Adipocyte (in vitro differentiated cells): ENCODE measurements around the gene MEX3D.

Experiments used
- DNase-seq: peaks from one replicate; pipeline ENCODE4 v3.0.0-alpha.2; 2015; ENCODE audit warnings: low read depth
- H3K27me3 ChIP-seq: replicated peaks from 2 replicates; pipeline ENCODE4 v1.7.0; 2013; ENCODE audit warnings: mild to moderate bottlenecking, low read length, moderate library complexity; ENCODE audit not compliant: control insufficient read depth, insufficient read depth
- H3K36me3 ChIP-seq: 2 replicates; pipeline ENCODE4 v1.7.0; 2013; ENCODE audit warnings: low read length, mild to moderate bottlenecking, moderate library complexity; ENCODE audit not compliant: control insufficient read depth, insufficient read depth, severe bottlenecking
- H3K4me1 ChIP-seq: 2 replicates; pipeline ENCODE4 v1.7.0; 2013; ENCODE audit warnings: mild to moderate bottlenecking, low read length, moderate library complexity; ENCODE audit not compliant: control insufficient read depth, insufficient read depth
- H3K4me3 ChIP-seq: 2 replicates; pipeline ENCODE4 v1.7.0; 2013; ENCODE audit warnings: mild to moderate bottlenecking, low read length, moderate library complexity
- H3K9ac ChIP-seq: 2 replicates; pipeline ENCODE4 v1.7.0; 2013; ENCODE audit warnings: mild to moderate bottlenecking, low read length, moderate library complexity
- H3K9me3 ChIP-seq: 2 replicates; pipeline ENCODE4 v1.7.0; 2013; ENCODE audit warnings: mild to moderate bottlenecking, low read length, moderate library complexity; ENCODE audit not compliant: control insufficient read depth

MEX3D gene

DNA sequence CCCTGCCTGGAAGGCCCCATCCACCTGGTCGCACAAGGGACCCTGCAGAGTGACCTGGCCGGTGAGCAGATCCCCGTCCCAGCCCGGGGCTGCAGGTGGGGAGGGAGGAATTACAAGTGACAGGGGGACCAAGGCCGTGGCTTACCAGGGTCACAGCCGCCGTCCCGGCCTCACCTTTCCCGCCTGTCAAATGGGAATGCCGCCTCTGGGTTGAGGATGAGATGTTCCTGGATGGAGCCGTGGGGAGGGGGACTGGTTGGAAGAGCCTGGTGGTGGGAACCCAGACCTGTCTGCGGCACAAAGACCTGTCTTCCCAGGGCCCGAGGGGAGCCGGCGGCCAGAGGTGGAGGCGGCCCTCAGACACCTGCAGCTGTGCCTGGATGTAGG is 38.7 kb downstream of the MEX3D start:
- no peak overlapping the region for H3K4me3 ChIP-seq
- H3K9ac ChIP-seq: no peak overlapping the region
- no peaks in the 10 kb centered on the region for H3K9me3 ChIP-seq
- H3K36me3 ChIP-seq: no peaks in the 10 kb centered on the region
- H3K4me1 ChIP-seq: no peaks in the 10 kb centered on the region
- peaks cover 19% of the 10 kb centered on the region for H3K27me3 ChIP-seq
- DNase-seq: no peak

DNA sequence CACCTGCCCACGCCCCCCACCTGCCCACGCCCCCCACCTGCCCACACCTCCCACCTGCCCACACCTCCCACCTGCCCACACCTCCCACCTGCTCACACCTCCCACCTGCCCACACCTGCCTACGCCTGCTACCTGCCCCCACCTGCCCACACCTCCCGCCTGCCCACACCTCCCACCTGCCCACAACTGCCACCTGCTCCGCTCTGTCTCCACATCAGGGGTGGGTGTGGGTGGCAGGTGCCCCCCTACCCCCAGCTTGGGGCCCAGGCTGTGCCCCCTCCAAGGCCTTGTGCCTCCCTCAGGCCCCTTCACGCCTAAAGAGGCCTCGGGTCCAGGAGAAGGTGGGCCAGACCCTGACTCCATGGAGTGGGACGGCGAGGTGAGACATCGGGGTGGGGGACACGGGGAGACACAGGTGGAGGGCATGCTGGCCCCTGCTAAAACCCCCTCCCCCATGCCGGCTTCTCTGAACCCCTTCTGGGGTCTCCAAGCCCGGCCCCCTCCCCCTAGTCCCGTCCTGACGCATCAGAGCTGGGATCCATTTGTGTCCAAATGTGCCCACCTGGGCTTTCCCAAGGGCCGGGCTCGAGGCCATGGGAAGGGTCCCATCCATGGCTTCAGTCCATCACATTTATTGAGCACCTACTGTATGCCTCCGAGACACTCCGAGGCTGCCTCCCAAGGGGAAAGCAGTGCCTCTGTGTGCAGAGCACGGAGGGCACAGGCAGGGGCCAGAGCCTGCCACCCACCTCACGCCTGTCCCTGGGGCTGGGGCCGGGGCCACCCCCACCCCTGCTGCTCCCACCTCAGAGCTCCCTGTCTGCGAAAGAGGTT is 39.3 kb downstream of the MEX3D start:
- Histone ChIP-seq H3K36me3 (no peaks in the 10 kb centered on the region), H3K4me3 (no peak overlapping the region)

DNA sequence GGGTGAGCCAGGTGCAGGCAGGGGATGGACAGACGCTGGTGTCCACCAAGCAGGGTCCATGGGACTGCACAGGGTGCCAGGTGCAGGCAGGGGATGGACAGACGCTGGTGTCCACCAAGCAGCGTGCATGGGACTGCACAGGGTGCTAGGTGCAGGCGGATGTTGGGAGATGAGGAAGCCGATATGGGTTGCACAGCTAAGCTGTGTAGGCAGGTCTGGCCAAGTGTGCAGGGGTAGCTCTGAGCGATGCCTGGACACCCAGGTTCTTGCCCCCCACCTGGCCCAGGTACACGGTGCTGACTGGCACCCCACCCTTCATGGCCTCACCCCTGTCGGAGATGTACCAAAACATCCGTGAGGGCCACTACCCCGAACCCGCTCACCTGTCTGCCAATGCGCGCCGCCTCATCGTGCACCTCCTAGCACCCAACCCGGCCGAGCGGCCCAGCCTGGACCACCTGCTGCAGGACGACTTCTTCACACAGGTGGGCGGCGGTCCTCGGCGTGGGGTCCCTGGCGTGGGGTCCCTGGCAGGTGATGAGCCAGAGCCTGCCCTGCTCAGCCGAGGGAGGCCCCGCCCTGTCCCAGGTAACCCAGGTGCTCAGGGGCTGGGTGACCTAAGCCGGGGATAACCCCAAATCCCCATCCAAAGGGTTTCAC is 40.3 kb downstream of the MEX3D start:
- Histone ChIP-seq H3K9ac (no peak overlapping the region), H3K4me1 (no peaks in the 10 kb centered on the region), H3K36me3 (no peaks in the 10 kb centered on the region), H3K27me3 (peaks cover 32% of the 10 kb centered on the region), H3K9me3 (no peaks in the 10 kb centered on the region), H3K4me3 (no peak overlapping the region)
- DNase-seq: no peak

More for the DNA sequence above, 39.3 kb downstream of the MEX3D start:
- no peaks in the 10 kb centered on the region for H3K9me3 ChIP-seq
- no peaks in the 10 kb centered on the region for H3K4me1 ChIP-seq
- H3K9ac ChIP-seq: no peak overlapping the region
- no peak for DNase-seq
- H3K27me3 ChIP-seq: peaks cover 23% of the 10 kb centered on the region

DNA sequence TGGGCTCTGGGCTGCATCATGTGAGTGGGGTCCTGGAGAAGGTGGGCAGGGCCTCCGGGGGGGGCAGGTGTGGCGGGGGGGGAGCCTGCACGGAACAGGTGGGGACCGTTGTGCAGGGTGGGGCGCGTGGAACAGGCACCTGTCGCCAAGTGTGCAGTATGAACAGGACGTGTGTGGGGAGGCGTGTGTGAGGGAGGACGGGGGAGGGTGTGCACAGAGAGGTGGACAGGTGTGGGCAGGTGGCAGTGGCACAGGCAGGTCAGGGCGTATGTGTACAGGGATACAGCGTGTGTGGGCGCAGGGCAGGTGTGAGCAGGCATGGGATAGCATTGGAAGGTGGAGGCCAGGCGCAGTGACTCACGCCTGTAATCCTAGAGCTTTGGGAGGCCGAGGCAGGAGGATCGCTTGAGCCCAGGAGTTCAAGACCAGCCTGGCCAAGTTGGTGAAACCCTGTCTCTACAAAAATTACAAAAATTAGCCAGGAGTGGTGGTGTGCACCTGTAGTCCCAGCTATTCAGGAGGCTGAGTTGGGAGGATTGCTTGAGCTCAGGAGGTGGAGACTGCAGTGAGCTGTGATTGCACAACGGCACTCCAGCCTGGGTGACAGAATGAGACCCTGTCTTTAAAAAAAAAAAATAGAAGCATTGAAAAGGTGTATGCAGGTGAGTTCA is 41.0 kb downstream of the MEX3D start:
- H3K4me1 ChIP-seq: no peaks in the 10 kb centered on the region
- no peaks in the 10 kb centered on the region for H3K36me3 ChIP-seq
- DNase-seq: no peak
- no peaks in the 10 kb centered on the region for H3K9me3 ChIP-seq
- H3K27me3 ChIP-seq: peaks cover 35% of the 10 kb centered on the region
- H3K4me3 ChIP-seq: no peak overlapping the region
- no peak overlapping the region for H3K9ac ChIP-seq

DNA sequence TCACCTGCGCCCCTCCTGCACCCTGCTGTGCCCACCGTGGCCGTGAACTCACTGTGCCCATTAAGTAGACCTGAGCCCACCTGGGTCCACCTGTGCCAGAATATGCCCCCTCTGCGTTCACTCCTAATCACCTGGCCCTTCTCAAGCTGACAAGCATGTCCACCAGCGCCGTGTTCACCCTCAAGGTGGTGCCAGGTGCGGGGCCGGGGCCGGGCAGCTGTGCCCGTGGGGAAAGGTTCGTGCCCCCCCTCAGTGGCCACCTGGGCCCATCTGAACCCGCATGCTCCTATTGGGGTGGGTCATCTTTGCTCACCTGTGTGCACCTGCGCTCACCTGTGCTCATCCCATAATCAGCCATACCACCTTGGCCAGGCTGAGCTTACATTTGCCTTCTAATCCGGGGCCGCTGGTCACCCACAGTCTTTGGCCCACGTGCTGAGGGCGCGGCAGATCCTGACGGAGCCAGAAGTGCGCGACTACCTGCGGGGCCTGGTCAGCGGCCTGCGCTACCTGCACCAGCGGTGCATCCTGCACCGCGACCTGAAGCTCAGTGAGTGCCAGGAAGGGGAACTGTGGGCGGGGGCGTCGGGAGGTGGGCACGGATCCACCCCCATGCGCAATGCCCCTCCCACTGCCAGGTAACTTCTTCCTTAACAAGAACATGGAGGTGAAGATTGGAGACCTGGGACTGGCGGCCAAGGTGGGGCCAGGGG is 41.9 kb downstream of the MEX3D start:
- Histone ChIP-seq H3K4me3 (no peak overlapping the region), H3K4me1 (no peaks in the 10 kb centered on the region), H3K9ac (no peak overlapping the region), H3K9me3 (no peaks in the 10 kb centered on the region), H3K36me3 (no peaks in the 10 kb centered on the region), H3K27me3 (peaks cover 35% of the 10 kb centered on the region)
- DNase-seq: no peak

DNA sequence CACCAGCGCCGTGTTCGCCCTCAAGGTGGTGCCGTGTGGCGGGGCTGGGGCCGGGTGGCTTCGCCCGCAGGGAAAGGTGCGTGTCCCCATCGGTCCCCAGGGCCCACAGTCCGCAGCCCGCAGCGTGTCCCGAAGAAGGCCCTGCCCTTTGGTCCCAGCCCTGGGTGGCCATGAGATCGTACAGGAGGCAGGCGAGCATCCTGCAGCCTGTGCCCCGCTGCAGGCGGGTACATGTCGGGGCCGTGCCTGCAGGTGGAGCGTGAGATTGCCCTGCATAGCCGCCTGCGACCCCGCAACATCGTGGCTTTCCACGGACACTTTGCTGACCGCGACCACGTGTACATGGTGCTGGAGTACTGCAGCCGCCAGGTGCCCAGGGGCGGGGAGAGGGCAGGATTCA is 42.8 kb downstream of the MEX3D start:
- H3K27me3 ChIP-seq: peaks cover 35% of the 10 kb centered on the region
- H3K4me1 ChIP-seq: no peaks in the 10 kb centered on the region

DNA sequence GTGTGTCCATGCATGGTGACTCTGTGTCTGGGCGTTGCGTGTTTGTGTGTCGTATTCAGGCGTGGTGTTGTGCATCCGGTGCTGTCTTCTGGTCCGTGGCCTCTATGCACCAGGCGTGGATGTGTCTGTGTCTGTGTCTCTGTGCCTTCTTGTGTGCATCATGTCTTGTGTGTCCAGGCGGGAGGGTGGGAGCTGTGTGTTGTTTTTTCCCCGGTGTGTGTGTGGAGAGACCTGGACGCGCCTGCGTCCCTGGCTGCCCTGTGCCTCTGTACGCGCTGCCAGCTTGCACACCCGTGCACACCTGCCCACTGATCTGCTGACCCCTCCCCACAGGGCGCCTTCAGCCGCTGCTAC is 43.2 kb downstream of the MEX3D start:
- peaks cover 35% of the 10 kb centered on the region for H3K27me3 ChIP-seq
- no peak overlapping the region for H3K4me3 ChIP-seq
- no peaks in the 10 kb centered on the region for H3K4me1 ChIP-seq
- H3K36me3 ChIP-seq: no peaks in the 10 kb centered on the region
- H3K9me3 ChIP-seq: no peaks in the 10 kb centered on the region
- no peak for DNase-seq
- no peak overlapping the region for H3K9ac ChIP-seq

More for the DNA sequence above, 42.8 kb downstream of the MEX3D start:
- DNase-seq: no peak
- Histone ChIP-seq H3K9ac (no peak overlapping the region), H3K9me3 (no peaks in the 10 kb centered on the region), H3K36me3 (no peaks in the 10 kb centered on the region), H3K4me3 (no peak overlapping the region)

DNA sequence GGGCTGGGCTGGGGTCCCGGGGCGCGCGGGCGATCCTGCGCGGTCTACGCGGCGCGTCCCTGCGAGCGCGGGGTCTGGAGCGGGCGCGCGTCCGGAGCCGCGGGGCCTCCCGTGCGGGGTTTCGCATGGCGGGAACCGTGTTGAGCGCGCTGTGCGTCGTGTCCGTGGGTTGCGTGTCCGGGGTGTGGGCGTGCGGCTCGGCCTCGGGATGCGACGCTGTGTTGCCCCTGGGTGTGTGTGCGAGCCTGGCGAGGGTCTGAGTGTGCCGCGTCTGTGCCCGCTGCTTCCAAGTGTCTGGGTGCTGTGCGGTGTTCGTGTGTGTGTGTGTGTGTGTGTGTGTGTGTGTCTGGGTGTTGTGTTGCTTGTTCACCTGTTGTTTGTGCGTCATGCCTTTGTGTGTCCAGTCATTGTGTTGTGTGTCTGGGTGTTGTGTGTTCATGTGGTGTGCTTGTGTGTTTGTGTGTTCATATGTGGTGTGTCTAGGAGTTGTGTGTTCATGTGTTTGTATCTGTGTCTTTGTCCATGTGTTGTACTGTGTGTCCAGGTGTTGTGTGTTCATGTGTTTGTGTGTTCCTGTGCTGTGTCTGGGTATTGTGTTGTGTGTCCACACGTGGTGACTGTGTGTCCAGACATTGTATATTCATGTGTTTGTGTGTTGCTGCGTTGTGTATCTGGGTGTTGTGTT is 43.7 kb downstream of the MEX3D start:
- no peak for DNase-seq
- Histone ChIP-seq H3K4me1 (no peaks in the 10 kb centered on the region), H3K4me3 (no peak overlapping the region), H3K27me3 (peaks cover 35% of the 10 kb centered on the region), H3K9me3 (no peaks in the 10 kb centered on the region), H3K9ac (no peak overlapping the region), H3K36me3 (no peaks in the 10 kb centered on the region)

DNA sequence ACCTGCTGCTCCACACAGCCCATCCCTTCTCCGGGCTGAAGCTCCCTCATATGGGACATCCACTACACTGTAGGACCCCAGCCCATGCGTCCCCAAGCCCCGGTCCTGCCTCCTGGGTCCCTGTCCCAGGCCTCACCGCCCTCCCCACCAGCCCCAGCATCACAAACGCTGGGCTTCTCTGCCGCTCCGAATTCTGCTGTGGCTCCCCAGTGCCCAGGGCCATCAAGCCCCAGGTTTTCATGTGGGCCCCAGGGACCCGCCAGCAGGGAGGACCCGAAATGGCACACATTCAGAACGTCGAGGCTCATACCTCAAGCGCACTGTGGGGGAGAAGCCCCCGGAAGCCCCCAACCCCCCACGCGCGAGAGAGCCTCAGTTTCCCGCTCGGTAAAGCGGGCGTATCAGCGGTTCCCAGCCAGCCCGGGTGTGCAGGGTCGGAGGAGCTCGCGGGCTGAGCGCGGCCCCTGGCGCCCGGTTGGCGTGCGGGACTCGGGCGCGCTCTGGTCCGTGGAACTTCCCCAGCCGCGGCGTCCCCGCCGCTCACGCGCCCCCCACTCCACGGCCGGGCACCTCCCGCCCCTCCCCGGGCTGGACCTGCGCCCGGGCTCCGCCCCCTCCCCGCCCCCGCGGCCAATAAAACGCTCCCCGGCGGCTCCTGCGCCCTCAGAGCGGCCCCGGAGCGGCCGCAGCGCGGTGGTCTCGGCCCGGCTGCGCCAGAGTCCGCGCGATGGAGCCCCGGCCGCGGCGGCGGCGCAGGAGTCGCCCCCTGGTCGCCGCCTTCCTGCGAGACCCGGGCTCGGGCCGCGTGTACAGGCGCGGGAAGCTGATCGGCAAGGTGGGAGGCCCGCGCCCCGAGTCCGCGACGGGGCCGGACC is 44.5 kb downstream of the MEX3D start, which contains the start of gene PLK5:
Gene PLK5, plus strand, starts transcription at position 666 of the 875 bp plus-strand sequence. CDS start 2,920 bp downstream, outside the sequence.
- H3K9ac ChIP-seq: no peak within 1 kb of the TSS
- H3K4me1 ChIP-seq: no peaks in the 10 kb centered on the region
- no peaks in the 10 kb centered on the region for H3K36me3 ChIP-seq
- peaks cover 35% of the 10 kb centered on the region for H3K27me3 ChIP-seq
- no peaks in the 10 kb centered on the region for H3K9me3 ChIP-seq
- no peak within 1 kb of the TSS for H3K4me3 ChIP-seq
- DNase-seq: no peak

DNA sequence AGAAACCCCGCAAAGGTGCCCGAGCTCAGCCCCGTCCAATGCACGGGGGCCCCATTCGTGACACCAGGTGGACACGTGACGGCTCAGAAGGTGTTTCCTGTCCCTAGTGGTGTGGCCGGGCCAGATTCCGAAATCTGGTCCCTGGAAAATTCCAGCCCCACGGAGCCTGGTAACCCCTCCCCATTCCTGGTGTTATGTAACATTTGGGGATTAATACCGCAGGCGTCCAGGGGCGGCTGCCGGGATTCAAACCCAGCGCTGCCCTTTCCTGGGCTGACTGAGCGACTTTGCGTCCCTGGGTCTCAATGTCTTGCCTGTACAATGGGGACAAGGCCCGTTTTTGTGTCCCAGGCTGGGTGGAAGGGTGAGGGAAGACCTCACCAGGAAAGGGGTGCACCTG is 45.3 kb downstream of the MEX3D start:
- Histone ChIP-seq H3K9ac (no peak overlapping the region), H3K4me3 (no peak overlapping the region), H3K36me3 (no peaks in the 10 kb centered on the region), H3K9me3 (no peaks in the 10 kb centered on the region), H3K27me3 (peaks cover 41% of the 10 kb centered on the region), H3K4me1 (no peaks in the 10 kb centered on the region)
- no peak for DNase-seq
